Esophagus muscularis mucosa (tissue), 4 donors: ENCODE measurements around the gene C11orf21. TPM values are rescaled to one million over a fixed set of nuclear protein-coding genes. Genes with fewer than 3 reads are reported as not detected.

Experiments used
- DNase-seq: peaks from one replicate; pipeline ENCODE4 v3.0.0-alpha.2; 2017; ENCODE audit errors: extremely low spot score
- H3K27ac ChIP-seq, 4 donors: fragments of 200-600 bp; sonication (generic); replicated peaks in 1 of 4; 1 replicate in 3 of 4; 2 replicates in 1 of 4; pipeline ENCODE4 v1.5.1; 2016 to 2019; ENCODE audit warnings: mild to moderate bottlenecking in 1 of 4
- H3K27me3 ChIP-seq, 4 donors: fragments of 200-600 bp; sonication (generic); one replicate each; pipeline versions ENCODE4 v1.5.1 to v1.6.0; 2016 to 2019
- H3K36me3 ChIP-seq, 4 donors: fragments of 200-600 bp; sonication (generic); one replicate each; pipeline ENCODE4 v1.5.1; 2016 to 2019
- H3K4me1 ChIP-seq, 4 donors: fragments of 200-600 bp; sonication (generic); one replicate each; pipeline ENCODE4 v1.5.1; 2016 to 2019
- H3K4me3 ChIP-seq, 4 donors: fragments of 200-600 bp; sonication (generic); 1 replicate in 2 of 4; 2 replicates in 2 of 4; pipeline ENCODE4 v1.5.1; 2016 to 2019; ENCODE audit warnings: mild to moderate bottlenecking in 4 of 4, moderate library complexity in 1 of 4
- H3K9me3 ChIP-seq, 4 donors: fragments of 200-600 bp; sonication (generic); 1 replicate in 3 of 4; 2 replicates in 1 of 4; pipeline ENCODE4 v1.5.1; 2016 to 2019
- EP300 ChIP-seq: sonication (generic); formaldehyde crosslinking; IDR thresholded peaks from one replicate; pipeline ENCODE4 v1.6.1; 2017; ENCODE audit warnings: antibody characterized with exemption
- POLR2A ChIP-seq: fragments of 450-650 bp; IDR thresholded peaks from one replicate; pipeline ENCODE4 v1.6.1; 2017; ENCODE audit warnings: antibody characterized with exemption, moderate library complexity, mild to moderate bottlenecking, low read depth
- POLR2AphosphoS5 ChIP-seq, 2 donors: sonication (generic); formaldehyde crosslinking; IDR thresholded peaks; one replicate each; pipeline ENCODE4 v1.6.1; 2017; ENCODE audit warnings: antibody characterized with exemption in 2 of 2
- WGBS: methylation state at CpG from one replicate; pipeline ENCODE4 v1.1.5; 2018; 5-methylcytosine and 5-hydroxymethylcytosine counted together
- intact Hi-C: fragments of 100-400 bp; cut with DNase I; formaldehyde crosslinking; loops from one replicate; pipeline ENCODE4 v1.15.1; 2023
- total RNA-seq, 4 donors: library from RNA; depleted of rRNA; stranded (reverse); fragments of >200 nt; gene quantifications; one replicate each; pipeline versions ENCODE4 v1.1.0 to v1.2.1, GENCODE V29; 2016
- TF ChIP-seq, protein P1 (sequence below), 3 experiments: fragments of 200-600 bp in 2 of 3; fragments of 450-650 bp in 1 of 3; sonication (generic) in 2 of 3; IDR thresholded peaks; one replicate each; pipeline ENCODE4 v1.5.1; 2017 to 2019; ENCODE audit warnings: antibody characterized with exemption in 3 of 3, mild to moderate bottlenecking in 2 of 3, moderate library complexity in 1 of 3

C11orf21 gene
- total RNA-seq, 4 donors from 2014 or later = 0.29 to 1.2 (median 0.83) TPM; not detected in 1

DNA sequence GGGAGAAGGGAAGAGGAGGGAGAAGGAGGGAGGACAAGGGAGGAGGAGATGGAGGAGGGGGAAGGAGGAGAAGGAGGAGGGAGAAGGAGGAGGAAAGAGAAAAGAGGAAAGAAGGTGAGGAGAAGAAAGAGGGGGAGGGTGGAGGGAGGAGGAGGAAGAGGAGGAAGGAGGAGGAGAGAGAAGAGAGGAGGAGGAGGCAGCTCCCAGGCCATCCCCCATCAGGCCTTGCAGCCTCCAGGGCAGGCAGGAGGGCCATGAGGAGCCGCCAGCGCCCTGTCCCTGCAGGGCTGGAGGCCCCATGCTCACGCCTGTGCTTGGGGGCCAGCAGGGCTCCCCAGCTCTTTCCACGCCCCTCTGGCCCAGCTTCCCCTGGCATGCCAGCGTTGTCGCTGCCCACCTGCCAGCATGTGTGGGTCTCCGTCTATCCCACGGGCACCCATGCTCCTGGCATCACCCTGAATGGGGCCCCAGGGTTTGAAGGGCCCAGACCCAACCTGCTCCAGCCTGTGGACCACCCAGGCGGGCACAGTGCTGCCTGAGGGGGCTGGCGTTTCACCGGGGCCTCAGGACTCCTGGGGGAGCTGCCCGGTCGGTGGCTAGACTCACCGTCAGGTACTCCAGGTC is 5.3 kb upstream of the C11orf21 start:
- TF ChIP-seq EP300 (no peak), POLR2A (no peak), POLR2AphosphoS5 (IDR thresholded peaks at IDR 0.05) (no peak)
- TF ChIP-seq, protein P1, sequence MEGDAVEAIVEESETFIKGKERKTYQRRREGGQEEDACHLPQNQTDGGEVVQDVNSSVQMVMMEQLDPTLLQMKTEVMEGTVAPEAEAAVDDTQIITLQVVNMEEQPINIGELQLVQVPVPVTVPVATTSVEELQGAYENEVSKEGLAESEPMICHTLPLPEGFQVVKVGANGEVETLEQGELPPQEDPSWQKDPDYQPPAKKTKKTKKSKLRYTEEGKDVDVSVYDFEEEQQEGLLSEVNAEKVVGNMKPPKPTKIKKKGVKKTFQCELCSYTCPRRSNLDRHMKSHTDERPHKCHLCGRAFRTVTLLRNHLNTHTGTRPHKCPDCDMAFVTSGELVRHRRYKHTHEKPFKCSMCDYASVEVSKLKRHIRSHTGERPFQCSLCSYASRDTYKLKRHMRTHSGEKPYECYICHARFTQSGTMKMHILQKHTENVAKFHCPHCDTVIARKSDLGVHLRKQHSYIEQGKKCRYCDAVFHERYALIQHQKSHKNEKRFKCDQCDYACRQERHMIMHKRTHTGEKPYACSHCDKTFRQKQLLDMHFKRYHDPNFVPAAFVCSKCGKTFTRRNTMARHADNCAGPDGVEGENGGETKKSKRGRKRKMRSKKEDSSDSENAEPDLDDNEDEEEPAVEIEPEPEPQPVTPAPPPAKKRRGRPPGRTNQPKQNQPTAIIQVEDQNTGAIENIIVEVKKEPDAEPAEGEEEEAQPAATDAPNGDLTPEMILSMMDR (IDR thresholded peaks at IDR 0.05) = no peak
- Histone ChIP-seq H3K36me3 (no peaks in the 10 kb centered on the region), H3K9me3 (no peaks in the 10 kb centered on the region), H3K4me1 (peaks cover 49 to 58% (median 56%) of the 10 kb centered on the region in 4 donors), H3K27me3 (no peaks in the 10 kb centered on the region), H3K27ac (peak overlapping the region; percentile 79 to 89 (median 88)), H3K4me3 (no peak overlapping the region)
- 4% methylated on average over 5 of the region's 14 CpGs for WGBS
- intact Hi-C loops = loop anchor here (5.0 to 10.0 kb wide), 2 partner anchors 228 to 590 kb away; no protein-coding TSS in a partner anchor
- no peak for DNase-seq

DNA sequence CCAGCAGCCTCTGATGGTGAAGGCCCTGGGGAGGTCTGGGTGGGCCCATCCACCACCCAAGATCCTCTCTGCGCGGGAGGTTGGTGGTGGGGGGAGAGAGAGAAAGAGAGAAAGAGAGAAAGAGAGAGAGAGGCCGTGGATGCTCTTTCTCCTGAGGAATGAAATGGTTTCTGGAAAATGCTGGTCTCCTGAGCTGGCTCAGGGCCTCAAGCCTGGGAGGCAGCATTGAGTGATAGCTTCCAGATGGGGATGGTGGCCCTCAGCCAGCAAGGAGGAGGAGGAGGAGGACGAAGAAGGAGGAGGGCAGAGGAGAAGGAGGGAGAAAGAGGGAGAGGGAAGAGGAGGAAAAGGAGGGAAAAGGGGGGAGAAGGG is 4.7 kb upstream of the C11orf21 start:
- peaks cover 49 to 56% (median 51%) of the 10 kb centered on the region in 4 donors for H3K4me1 ChIP-seq
- WGBS = 7% methylated on average over 4 of the region's 4 CpGs
- H3K27me3 ChIP-seq = no peaks in the 10 kb centered on the region
- H3K27ac ChIP-seq = peak overlapping the region; percentile 79 to 89 (median 88)
- H3K9me3 ChIP-seq = no peaks in the 10 kb centered on the region
- no peaks in the 10 kb centered on the region for H3K36me3 ChIP-seq
- DNase-seq = no peak
- intact Hi-C loops = loop anchor here (5.0 to 10.0 kb wide), 2 partner anchors 228 to 591 kb away; no protein-coding TSS in a partner anchor
- peak overlapping the region; percentile 12 to 28 (median 22) for H3K4me3 ChIP-seq
- TF ChIP-seq POLR2AphosphoS5 (IDR thresholded peaks at IDR 0.05) (peak; percentile 72 to 87), POLR2A (no peak)

DNA sequence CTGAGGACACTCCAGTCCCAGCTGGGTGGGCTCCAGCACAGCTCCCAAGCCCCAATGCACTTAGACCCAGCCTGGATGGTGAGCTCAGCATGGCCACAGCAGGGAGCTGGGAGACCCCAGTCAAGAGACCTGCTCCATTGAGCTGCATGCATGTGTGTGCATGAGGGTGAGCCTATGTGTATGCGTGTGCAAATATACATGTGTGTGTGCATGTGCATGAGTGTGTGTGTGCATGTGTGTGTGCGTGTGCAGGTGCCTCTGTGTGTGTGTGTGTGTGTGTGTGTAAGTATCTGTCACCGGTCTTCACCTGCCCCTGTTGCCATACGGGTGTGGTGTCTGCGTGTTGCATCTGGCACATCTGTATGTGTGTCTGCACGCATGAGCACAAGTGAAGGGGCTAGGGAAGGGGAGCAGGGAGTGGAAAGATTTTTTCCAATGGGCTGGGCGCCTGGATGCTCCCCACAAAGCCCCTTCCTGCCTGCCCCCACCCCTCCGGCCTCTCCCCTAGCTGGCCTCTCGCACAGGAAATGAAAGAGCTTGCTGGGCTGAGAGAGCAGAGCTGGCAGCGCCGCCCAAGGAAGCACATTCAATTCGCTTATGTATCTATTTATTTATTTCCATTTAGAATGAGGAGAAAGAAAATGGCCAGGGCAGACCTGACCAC is 4.2 kb upstream of the C11orf21 start:
- H3K4me1 ChIP-seq = peaks cover 50 to 56% (median 52%) of the 10 kb centered on the region in 4 donors
- DNase-seq = no peak
- no peaks in the 10 kb centered on the region for H3K27me3 ChIP-seq

GRCh38 chr11:2305140-2305778 is 3.5 kb upstream of the C11orf21 start:
- H3K36me3 ChIP-seq = no peaks in the 10 kb centered on the region
- WGBS = 53% methylated on average over 3 of the region's 10 CpGs
- TF ChIP-seq EP300 (no peak), POLR2AphosphoS5 (IDR thresholded peaks at IDR 0.05) (peak; percentile 27 to 49), POLR2A (no peak)
- TF ChIP-seq, protein P1 (IDR thresholded peaks at IDR 0.05) = peak; percentile 94 to 96 (median 94)
- intact Hi-C loops = loop anchor here (1.0 to 10.0 kb wide), 5 partner anchors 72 to 592 kb away; partner anchors contain the start of gene CD81
- no peaks in the 10 kb centered on the region for H3K9me3 ChIP-seq
- peaks cover 50 to 59% (median 54%) of the 10 kb centered on the region in 4 donors for H3K4me1 ChIP-seq
- peak overlapping the region in 2 of 4 donors; percentile 5 to 22 for H3K4me3 ChIP-seq
- H3K27me3 ChIP-seq = no peaks in the 10 kb centered on the region
- peak overlapping the region; percentile 79 to 89 (median 88) for H3K27ac ChIP-seq
- DNase-seq = no peak

More for the DNA sequence above, 4.2 kb upstream of the C11orf21 start:
- TF ChIP-seq POLR2AphosphoS5 (IDR thresholded peaks at IDR 0.05) (no peak), EP300 (no peak), POLR2A (no peak)
- TF ChIP-seq, protein P1 (IDR thresholded peaks at IDR 0.05) = no peak
- 16% methylated on average over 12 of the region's 12 CpGs for WGBS
- Histone ChIP-seq H3K4me3 (peak overlapping the region; percentile 12 to 28 (median 22)), H3K36me3 (no peaks in the 10 kb centered on the region), H3K9me3 (no peaks in the 10 kb centered on the region), H3K27ac (peak overlapping the region; percentile 79 to 89 (median 88))
- intact Hi-C loops = loop anchor here (1.0 to 10.0 kb wide), 5 partner anchors 71 to 591 kb away; partner anchors contain the start of gene CD81
